GM19043 (cell line): ENCODE data around the gene CSAD.

Source experiments
- ATAC-seq: cut with Tn5 transposase; IDR thresholded peaks from one replicate; pipeline ENCODE4 v1.9.1; 2021; ENCODE audit warnings: low read depth; ENCODE audit not compliant: unreplicated experiment

Gene CSAD

DNA sequence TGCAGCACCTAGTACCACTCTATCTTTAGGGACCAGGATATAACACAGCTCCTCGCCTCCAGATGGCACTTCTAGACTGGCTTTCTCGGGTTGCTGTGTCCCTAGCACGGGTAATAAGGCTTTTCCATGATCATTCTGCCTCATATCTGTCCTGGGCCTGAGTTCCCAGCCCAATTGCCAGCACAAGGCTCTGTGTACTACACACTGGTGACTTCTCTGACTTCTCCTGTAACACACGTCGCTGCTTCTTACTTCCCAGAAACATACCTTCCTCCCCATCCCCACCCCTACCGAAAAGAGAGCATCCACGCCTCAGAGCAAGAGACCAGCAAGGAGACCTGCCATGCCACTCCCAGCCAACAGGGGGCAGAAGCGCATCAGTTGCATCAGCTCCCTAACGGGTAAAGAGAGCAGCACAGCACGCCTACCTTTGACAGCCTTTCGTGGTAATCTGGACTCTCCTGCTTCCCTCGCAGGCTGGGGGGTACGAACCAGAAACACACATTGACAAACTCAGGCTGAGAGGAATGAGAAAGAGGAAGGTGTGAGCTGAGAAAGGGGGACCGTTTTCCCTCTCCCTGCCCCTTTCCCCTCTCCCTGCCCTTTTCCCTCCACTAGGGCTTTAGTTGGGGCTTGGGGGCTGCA, 21.4 kb downstream of the CSAD start:
- ATAC-seq, result peak; percentile 72

DNA sequence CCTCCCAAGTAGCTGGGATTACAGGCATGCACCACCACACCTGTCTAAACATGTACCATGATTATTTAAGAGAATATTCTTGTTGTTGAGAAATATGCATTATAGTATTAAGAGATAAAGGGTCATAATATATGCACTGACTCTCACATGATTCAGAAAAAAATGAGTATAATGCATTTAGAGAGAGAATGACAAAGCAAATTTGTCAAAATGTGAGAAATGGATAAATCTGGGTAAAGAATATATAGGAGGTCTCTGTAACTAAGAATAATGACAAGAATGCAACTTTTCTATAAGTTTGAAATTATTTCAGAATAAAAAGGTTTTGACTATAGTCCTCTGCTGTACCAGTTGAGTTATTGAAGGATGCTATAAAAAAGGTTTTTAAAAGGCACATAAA, 28.3 kb downstream of the CSAD start:
- no peak for ATAC-seq

DNA sequence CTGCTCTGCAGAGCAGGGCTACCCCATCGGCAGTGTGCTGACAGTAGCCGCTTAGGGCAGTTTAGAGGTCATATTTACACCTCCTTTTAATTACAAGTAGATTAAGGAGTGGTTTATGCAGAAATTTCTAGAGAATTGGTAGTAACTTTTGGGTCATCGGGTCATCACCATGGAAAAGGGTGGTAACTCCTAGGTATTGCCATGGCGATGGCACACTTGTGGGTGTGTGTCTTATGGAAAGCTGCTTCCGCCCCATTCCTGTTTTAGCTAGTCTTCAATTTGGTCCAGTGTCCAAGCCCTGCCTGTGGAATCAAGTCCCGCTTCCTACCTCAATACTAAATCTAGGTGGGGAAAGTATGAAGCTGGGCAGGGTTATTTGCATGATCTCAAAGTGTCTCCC, 29.7 kb downstream of the CSAD start:
- no peak for ATAC-seq

DNA sequence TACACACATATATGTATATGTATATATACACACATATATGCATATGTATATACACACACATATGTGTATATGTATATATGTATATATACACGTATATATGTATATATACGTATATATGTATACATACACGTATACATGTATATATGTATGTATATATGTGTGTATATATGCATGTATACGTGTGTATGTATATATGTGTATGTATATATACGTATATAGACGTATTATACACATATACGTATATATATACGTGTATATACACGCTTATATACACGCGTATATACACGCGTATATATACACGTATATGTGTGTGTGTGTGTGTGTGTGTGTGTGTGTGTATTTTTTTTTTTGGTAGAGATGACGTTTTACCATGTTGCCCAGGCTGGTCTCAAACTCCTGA, 33.1 kb downstream of the CSAD start:
- no peak for ATAC-seq

- no peak for ATAC-seq
These were observed 33.5 kb downstream of the CSAD start for GRCh38 chr12:53147181-53147580.

DNA sequence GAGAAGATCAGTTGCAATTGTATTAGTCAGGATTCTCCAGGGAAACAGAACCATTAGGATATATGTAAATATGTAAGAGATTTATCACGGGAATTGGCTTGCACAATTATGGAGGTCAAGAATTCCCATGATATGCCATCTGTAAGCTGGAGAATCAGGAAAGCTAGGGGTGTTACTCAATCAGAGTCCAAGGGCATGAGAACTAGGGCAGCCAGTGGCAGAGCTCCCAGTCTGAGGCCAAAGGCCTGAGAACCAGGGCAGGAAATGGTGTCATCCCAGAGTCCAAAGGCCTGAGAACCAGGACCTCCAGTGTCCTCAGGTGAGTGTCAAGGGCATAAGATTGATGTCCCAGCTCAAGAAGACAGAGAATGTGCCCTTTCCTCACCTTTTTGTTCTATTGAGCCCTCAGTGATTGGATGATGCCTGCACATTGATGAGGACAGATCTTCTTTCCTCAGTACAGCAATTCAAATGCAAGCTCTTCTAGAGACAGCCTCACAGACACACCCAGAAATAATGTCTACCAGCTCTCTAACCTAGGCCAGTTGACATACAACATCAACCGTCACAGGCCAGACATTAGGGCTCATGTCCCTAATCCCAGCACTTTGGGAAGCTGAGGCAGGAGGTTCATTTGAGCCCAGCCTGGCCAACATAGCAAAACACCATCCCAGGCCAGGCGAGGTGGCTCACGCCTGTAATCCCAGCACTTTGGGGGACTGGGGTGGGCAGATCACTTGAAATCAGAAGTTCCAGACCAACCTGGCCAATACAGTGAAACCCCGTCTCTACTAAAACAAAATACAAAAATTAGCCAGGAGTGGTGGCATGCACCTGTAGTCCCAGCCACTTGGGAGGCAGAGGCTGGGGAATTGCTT, 35.1 kb downstream of the CSAD start:
- ATAC-seq, result no peak

DNA sequence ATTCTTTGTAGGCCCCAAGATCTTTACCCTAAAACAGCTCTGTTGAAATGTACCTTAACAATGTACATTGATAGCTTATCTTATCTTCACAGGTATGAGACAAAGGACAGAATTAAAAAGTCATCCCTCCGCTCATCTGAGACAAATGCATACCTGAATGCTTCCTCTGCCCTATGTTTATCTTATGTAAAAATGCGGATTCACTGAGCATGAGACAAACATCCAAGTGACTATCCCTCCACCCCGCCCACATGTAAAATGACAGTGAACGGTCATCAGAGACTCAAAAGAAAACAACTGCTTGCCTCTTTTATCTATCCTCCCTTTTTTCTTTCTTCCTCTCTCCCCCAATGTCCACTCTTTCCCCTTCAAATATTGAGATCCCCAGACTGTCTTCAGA, 37.4 kb downstream of the CSAD start:
- no peak for ATAC-seq

DNA sequence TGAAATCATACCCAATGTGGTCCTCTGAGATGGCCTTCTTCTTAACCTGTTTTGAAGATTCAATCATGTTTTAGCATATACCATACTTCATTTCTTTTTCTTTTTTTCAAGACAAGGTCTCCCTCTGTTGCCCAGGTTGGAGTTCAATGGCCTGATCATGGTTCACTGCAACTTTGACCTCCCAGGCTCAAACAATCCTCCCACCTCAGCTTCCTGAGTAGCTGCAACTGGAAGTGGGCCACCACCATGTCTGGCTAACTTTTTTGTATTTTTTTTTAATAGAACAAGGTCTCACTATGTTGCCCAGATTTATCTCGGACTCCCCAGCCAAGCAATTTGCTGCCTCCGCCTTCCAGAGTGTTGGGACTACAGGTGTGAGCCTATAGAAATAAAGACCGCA, 47.0 kb downstream of the CSAD start:
- ATAC-seq, result no peak

GRCh38 chr12:53131844-53132243, 48.9 kb downstream of the CSAD start:
- ATAC-seq, result no peak

DNA sequence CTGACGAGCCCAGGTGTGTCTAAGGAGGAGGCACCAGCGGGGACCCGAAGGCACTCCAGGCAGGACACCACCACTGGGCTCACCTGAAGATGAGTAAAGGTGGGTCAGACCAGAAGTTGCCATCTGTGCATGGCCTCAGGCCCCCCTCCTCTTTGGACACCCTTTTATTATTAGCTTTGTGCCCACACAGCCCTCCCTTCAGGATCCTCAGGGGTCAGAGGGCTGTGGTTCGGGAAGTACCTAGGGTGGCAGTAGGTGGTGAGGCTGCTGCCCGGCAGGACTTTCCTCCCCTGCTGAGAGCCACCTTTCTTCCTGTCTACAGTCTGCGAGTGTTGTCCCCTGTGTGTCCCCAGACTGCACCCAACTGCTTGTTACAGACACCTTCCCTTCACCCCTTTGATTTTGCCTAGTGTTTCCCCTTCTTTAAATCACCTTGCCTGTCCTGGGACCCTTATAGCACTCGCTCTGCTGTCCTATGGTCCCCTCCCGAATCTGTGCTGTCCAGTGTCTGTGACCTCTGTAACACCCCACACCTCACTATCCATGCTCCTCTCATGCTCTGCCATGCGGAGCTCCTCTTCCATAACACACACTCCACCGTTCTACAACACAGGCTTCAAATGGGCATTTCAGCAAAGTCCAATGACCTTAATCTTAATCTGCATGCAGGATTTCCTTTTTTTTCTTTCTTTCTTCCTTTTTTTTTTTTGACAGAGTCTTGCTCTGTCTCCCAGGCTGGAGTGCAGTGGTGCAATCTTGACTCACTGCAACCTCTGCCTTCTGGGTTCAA, 51.8 kb downstream of the CSAD start:
- ATAC-seq, result no peak

GRCh38 chr12:53127169-53127568, 53.6 kb downstream of the CSAD start:
- no peak for ATAC-seq

DNA sequence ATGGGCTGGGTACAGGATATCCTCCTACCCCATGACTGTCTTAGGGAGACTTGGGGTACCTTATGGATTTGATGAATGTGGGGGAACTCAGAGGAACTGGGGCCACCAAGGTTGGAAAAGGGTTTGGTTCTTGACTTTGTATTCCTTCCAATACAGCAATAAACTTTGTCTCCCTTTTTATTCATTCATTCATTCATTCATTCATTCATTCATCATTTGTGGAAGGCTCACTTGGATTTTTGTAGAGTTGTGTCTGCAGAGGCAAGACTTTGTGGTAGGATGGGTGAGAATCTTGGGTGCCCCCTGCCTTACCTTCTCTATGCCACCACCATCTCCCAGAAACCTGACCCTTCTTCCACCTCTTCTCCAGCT, 56.4 kb downstream of the CSAD start:
- no peak for ATAC-seq

DNA sequence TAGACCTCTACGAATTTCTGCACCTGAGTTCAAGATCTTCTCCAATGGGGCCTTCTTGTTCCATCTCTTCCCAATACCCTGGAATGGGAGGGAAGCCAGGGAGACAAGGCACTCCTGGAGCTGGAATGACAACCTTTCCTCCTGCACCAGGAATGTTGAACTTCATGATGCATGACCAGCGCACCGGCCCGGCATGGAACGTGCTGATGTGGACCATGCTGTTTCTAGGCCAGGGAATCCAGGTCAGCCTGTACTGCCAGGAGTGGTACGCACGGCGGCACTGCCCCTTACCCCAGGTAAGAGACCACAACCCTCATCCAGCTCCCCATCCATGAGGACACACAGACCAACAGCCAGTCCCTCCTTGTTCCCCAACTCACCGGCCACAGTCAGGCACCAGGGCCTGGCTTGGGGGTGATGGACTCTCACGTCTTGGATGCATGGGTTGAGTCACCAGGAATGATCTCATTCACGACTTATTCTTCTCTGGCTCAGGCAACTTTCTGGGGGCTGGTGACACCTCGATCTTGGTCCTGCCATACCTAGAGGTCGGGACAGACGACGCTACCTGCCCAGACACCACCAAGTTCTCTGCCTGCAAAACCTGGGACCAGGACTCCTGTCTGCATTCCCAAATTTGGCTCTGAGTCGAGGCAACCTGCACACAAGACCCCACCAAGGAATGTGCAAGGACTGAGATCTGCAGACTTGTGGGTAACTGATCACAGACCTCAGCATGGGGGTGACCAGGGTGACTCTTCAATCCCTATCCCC, 57.0 kb downstream of the CSAD start:
- no peak for ATAC-seq

GRCh38 chr12:53122961-53123468, 57.7 kb downstream of the CSAD start:
- no peak for ATAC-seq

DNA sequence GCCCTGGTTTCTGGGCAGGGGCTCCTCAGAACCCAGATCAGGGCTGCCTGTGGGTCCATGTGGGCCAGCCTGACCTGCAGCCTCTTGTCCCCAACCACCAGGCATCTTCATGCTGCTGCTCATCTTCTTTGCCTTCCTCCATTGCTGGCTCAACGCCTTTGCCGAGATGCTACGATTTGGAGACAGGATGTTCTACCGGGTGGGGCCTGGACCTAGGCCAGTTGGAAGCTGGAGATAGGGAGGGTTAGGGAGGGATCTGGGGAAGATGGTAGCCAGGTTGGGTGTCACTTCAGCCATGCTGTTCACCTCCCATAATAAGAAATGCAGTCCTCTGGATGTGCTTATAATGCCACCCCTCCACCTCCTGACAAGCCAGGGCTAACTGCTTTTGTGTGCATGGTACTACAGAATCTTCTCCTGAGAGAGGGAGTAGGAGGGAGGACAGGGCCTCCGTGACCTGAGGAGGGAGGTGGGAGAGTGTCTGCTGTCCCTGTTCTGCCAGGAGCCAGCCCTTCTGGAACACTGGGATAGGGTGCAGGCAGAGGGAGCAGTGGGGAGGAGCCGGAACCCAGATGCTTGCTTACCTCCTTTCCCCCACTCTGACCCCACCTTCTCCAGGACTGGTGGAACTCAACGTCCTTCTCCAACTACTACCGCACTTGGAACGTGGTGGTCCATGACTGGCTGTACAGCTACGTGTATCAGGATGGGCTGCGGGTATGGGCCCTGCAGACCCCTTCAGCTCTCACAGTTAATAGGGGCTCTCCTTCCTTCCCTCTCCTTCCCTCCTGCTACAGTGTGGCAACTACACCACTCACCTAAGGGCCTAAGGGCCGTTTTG, 59.8 kb downstream of the CSAD start:
- ATAC-seq, result no peak

DNA sequence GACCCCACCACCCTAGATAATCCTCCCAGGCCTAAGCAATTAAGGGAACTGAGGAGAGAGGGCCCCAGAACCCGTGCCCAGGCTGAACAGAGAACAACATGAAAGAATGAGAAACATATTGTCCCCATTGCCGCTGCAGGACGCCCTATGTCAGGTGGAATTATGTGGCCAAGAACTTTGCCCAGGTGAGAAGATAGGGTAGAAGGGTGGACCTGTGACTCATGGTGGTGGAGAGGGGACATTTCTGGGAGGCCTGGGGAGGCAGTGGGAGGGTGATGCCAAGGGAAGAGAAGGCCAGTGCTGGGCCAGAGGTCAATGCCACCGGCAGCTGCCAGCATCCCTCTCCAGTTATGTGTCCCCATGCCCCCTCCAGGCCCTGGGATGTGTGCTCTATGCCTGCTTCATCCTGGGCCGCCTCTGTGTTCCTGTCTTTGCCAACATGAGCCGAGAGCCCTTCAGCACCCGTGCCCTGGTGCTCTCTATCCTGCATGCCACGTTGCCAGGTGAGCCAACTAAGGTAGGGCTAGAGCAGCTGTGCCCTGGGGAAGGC, 61.9 kb downstream of the CSAD start:
- ATAC-seq, result no peak

- no peak for ATAC-seq
These were observed 64.7 kb downstream of the CSAD start for GRCh38 chr12:53115891-53116648.

DNA sequence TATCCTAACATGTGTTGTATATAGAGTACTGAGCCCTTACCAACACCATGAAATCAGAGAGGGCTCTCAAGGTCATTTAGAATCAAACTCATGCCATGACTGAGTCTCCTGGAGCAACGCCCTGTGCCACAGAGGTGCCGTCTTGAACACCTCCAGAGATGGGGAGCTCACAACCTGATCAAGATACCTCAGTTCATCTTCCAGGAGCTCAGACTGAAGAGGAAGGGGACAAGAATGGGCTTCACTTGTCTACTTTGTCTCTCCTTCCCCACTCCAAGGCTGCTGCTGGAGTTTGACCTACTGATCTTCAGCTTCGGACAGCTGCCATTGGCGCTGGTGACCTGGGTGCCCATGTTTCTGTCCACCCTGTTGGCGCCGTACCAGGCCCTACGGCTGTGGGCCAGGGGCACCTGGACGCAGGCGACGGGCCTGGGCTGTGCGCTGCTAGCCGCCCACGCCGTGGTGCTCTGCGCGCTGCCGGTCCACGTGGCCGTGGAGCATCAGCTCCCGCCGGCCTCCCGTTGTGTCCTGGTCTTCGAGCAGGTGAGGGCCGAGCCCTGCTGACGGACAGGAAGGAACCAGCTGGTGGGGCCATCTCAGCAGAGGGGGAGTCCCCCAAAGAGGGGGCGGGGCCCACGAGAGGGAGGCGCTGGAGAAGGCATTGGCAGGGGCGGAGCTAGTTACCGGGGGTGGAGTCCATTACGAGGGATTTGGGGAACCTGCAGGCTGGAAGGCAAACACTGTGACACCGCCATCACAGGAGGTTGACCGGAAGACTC, 65.4 kb downstream of the CSAD start:
- ATAC-seq, result no peak
